Astrocyte of the spinal cord (primary cell): ENCODE measurements around the gene MBD1.

ENCODE experiments used
- DNase-seq: peaks from one replicate; pipeline ENCODE4 v3.0.0; 2011; ENCODE audit warnings: low read depth, low spot score
- H3K4me3 ChIP-seq: 2 replicates; pipeline ENCODE4 v1.5.1; 2011; ENCODE audit warnings: low read depth, mild to moderate bottlenecking, low read length, moderate library complexity
- CTCF ChIP-seq: IDR thresholded peaks from 2 replicates; pipeline ENCODE4 v1.5.1; 2012; ENCODE audit warnings: low read depth, mild to moderate bottlenecking, low read length, inconsistent platforms
- in situ Hi-C: cut with HindIII; loops from 2 replicates; pipeline ENCODE4 v1.10.0; 2017; ENCODE audit warnings: low sequenced_read_pairs

MBD1 gene

GRCh38 chr18:50274044-50274442 lies 7.3 kb downstream of the MBD1 start:
- in situ Hi-C loops = no loop called here
- no peak for TF ChIP-seq CTCF
- no peak overlapping the region for H3K4me3 ChIP-seq
- DNase-seq = no peak

GRCh38 chr18:50273203-50274043 lies 7.9 kb downstream of the MBD1 start:
- no peak for DNase-seq
- TF ChIP-seq CTCF = no peak
- H3K4me3 ChIP-seq = no peak overlapping the region
- in situ Hi-C loops = no loop called here

GRCh38 chr18:50272568-50272967 lies 8.8 kb downstream of the MBD1 start:
- no peak for DNase-seq
- TF ChIP-seq CTCF = no peak
- H3K4me3 ChIP-seq = no peak overlapping the region
- in situ Hi-C loops = no loop called here

GRCh38 chr18:50268022-50268747 lies 13.1 kb downstream of the MBD1 start:
- peak overlapping the region; percentile 53 for H3K4me3 ChIP-seq
- DNase-seq = peak; percentile 68
- in situ Hi-C loops = no loop called here
- peak; percentile 83 for TF ChIP-seq CTCF

- DNase-seq = peak; percentile 91
- peak within 1 kb of the TSS; percentile 76 for H3K4me3 ChIP-seq
- in situ Hi-C loops = no loop called here
- no peak for TF ChIP-seq CTCF
Observed at GRCh38 chr18:50266248-50266704, 15.0 kb downstream of the MBD1 start, which contains the start of gene CFAP53. TSS of gene CFAP53 (minus strand) at chr18:50266495. CDS start at chr18:50266404, 91 bp downstream.

- H3K4me3 ChIP-seq = no peak overlapping the region
- TF ChIP-seq CTCF = no peak
- in situ Hi-C loops = no loop called here
- DNase-seq = no peak
Observed at GRCh38 chr18:50262977-50263376, 18.3 kb downstream of the MBD1 start.
